HCEC 1CT (cell line): ENCODE measurements around the gene GAGE12J.
"Not testable (repeated sequence)": the region's sequence is repeated elsewhere in the genome, so short reads cannot be mapped to it uniquely, and the experiment has no call there.

Source experiments
- DNase-seq: peaks from one replicate; pipeline ENCODE4 v3.0.0-alpha.2; 2017

The GAGE12J gene

GRCh38 chrX:49312176-49312575 is 9.7 kb upstream of the GAGE12J start:
- DNase-seq, result no peak

GRCh38 chrX:49316085-49316484 is 5.8 kb upstream of the GAGE12J start:
- no peak for DNase-seq

- DNase-seq, result not testable (repeated sequence)
Observed at GRCh38 chrX:49322266-49322665, 429 bp downstream of the GAGE12J start.

GRCh38 chrX:49323735-49324134 is 1.9 kb downstream of the GAGE12J start:
- DNase-seq, result not testable (repeated sequence)

GRCh38 chrX:49330421-49330820 is 8.6 kb downstream of the GAGE12J start:
- DNase-seq, result not testable (repeated sequence)

GRCh38 chrX:49331282-49331681 is 9.4 kb downstream of the GAGE12J start, which contains the start of gene GAGE13:
Gene GAGE13, plus strand, starts transcription at chrX:49331582. Its CDS starts 1,156 bp downstream, at chrX:49332738.
- not testable (repeated sequence) for DNase-seq

- DNase-seq, result not testable (repeated sequence)
Observed at GRCh38 chrX:49331841-49332240, 10.0 kb downstream of the GAGE12J start.

GRCh38 chrX:49341449-49341848 is 19.6 kb downstream of the GAGE12J start:
- not testable (repeated sequence) for DNase-seq

- DNase-seq, result not testable (repeated sequence)
Observed at GRCh38 chrX:49344496-49345175, 22.8 kb downstream of the GAGE12J start.

GRCh38 chrX:49345402-49345801 is 23.6 kb downstream of the GAGE12J start:
- not testable (repeated sequence) for DNase-seq

GRCh38 chrX:49346150-49346549 is 24.3 kb downstream of the GAGE12J start:
- not testable (repeated sequence) for DNase-seq
